Activated CD8-positive, alpha-beta T cell treated with anti-CD3 and anti-CD28 coated beads for 36 hours (primary cell): Measurements from ENCODE around the gene MAGEA9B. TPM values are rescaled to one million over a fixed set of nuclear protein-coding genes. Genes with fewer than 3 reads are reported as not detected.

Source experiments
- ATAC-seq: fragments of 200-7000 bp; cut with Tn5 transposase; one replicate; pipeline ENCODE4 v1.10.0; 2021; ENCODE audit warnings: mild to moderate bottlenecking, moderate library complexity
- CTCF ChIA-PET: fragments of 350-600 bp; sonication (Branson Sonifier 250); formaldehyde crosslinking; loops from one replicate; lab custom pipeline; 2021; ENCODE audit warnings: antibody characterized with exemption; lab: Charles Lee
- POLR2A ChIA-PET: fragments of 350-600 bp; sonication (Branson Sonifier 250); formaldehyde crosslinking; loops from one replicate; lab custom pipeline; 2021; ENCODE audit warnings: antibody characterized with exemption; lab: Charles Lee
- DNase-seq: peaks from one replicate; pipeline ENCODE4 v3.0.0-alpha.2; 2020
- H3K27ac Mint-ChIP-seq: one replicate; pipeline ENCODE4 v1.8.0; 2021; ENCODE audit warnings: mild to moderate bottlenecking, mixed read lengths
- H3K27me3 Mint-ChIP-seq: one replicate; pipeline ENCODE4 v1.8.0; 2021; ENCODE audit warnings: mixed read lengths
- H3K36me3 Mint-ChIP-seq: one replicate; pipeline ENCODE4 v1.8.0; 2021; ENCODE audit warnings: low read depth, mixed read lengths
- H3K4me1 Mint-ChIP-seq: one replicate; pipeline ENCODE4 v1.8.0; 2021; ENCODE audit warnings: low read depth, mixed read lengths
- H3K4me3 Mint-ChIP-seq: one replicate; pipeline ENCODE4 v1.8.0; 2021; ENCODE audit warnings: mild to moderate bottlenecking, moderate library complexity, mixed read lengths
- H3K9me3 Mint-ChIP-seq: one replicate; pipeline ENCODE4 v1.8.0; 2021; ENCODE audit warnings: mixed read lengths
- CTCF ChIP-seq: fragments of 200-600 bp; IDR thresholded peaks from one replicate; pipeline ENCODE4 v1.8.0; 2022; ENCODE audit warnings: antibody characterized with exemption, mild to moderate bottlenecking
- intact Hi-C: fragments of 100-400 bp; cut with micrococcal nuclease; formaldehyde crosslinking; loops from one replicate; pipeline ENCODE4 v1.10.0; 2022
- total RNA-seq, 2 experiments: library from RNA; stranded (reverse); gene quantifications; one replicate each; pipeline ENCODE4 v1.2.3, GENCODE V29; 2021

The MAGEA9B gene
- total RNA-seq, 2 experiments from 2014 or later = not detected

GRCh38 chrX:149572743-149573142, 14.5 kb downstream of the MAGEA9B start:
- intact Hi-C loops = no loop called here
- Mint-ChIP-seq H3K4me1 (peaks cover 9% of the 10 kb centered on the region), H3K4me3 (peak overlapping the region; percentile 39), H3K27me3 (peaks cover 2% of the 10 kb centered on the region), H3K9me3 (no peaks in the 10 kb centered on the region), H3K36me3 (no peaks in the 10 kb centered on the region), H3K27ac (peak overlapping the region; percentile 64)
- ATAC-seq = no peak
- DNase-seq = no peak
- no peak for TF ChIP-seq CTCF
- POLR2A ChIA-PET = no interaction called here
- CTCF ChIA-PET = no interaction called here

- POLR2A ChIA-PET = no interaction called here
- Mint-ChIP-seq H3K4me3 (no peak overlapping the region), H3K27ac (no peak overlapping the region), H3K4me1 (peaks cover 9% of the 10 kb centered on the region), H3K9me3 (no peaks in the 10 kb centered on the region), H3K36me3 (no peaks in the 10 kb centered on the region), H3K27me3 (peaks cover 2% of the 10 kb centered on the region)
- ATAC-seq (no peak), DNase-seq (no peak)
- CTCF ChIA-PET = no interaction called here
- intact Hi-C loops = no loop called here
- no peak for TF ChIP-seq CTCF
These were observed 15.5 kb downstream of the MAGEA9B start for GRCh38 chrX:149571770-149572169.

- DNase-seq = no peak
- no peaks in the 10 kb centered on the region for H3K9me3 Mint-ChIP-seq
- peaks cover 2% of the 10 kb centered on the region for H3K27me3 Mint-ChIP-seq
- H3K4me3 Mint-ChIP-seq = no peak overlapping the region
- intact Hi-C loops = no loop called here
- no peak for ATAC-seq
- H3K4me1 Mint-ChIP-seq = peaks cover 9% of the 10 kb centered on the region
- no peak overlapping the region for H3K27ac Mint-ChIP-seq
- TF ChIP-seq CTCF = no peak
- ChIA-PET POLR2A (no interaction called here), CTCF (no interaction called here)
- no peaks in the 10 kb centered on the region for H3K36me3 Mint-ChIP-seq
These were observed 16.6 kb downstream of the MAGEA9B start for GRCh38 chrX:149570668-149571067.

GRCh38 chrX:149569770-149570169, 17.5 kb downstream of the MAGEA9B start:
- H3K36me3 Mint-ChIP-seq = no peaks in the 10 kb centered on the region
- DNase-seq = no peak
- no peaks in the 10 kb centered on the region for H3K9me3 Mint-ChIP-seq
- H3K4me3 Mint-ChIP-seq = no peak overlapping the region
- POLR2A ChIA-PET = no interaction called here
- no peak for TF ChIP-seq CTCF
- ATAC-seq = no peak
- H3K27ac Mint-ChIP-seq = no peak overlapping the region
- H3K27me3 Mint-ChIP-seq = peaks cover 2% of the 10 kb centered on the region
- CTCF ChIA-PET = no interaction called here
- H3K4me1 Mint-ChIP-seq = peaks cover 9% of the 10 kb centered on the region
- intact Hi-C loops = no loop called here

GRCh38 chrX:149568701-149569296, 18.5 kb downstream of the MAGEA9B start:
- ChIA-PET POLR2A (no interaction called here), CTCF (no interaction called here)
- no peaks in the 10 kb centered on the region for H3K9me3 Mint-ChIP-seq
- H3K27me3 Mint-ChIP-seq = peaks cover 2% of the 10 kb centered on the region
- no peak for TF ChIP-seq CTCF
- H3K4me1 Mint-ChIP-seq = peaks cover 9% of the 10 kb centered on the region
- DNase-seq (no peak), ATAC-seq (no peak)
- no peak overlapping the region for H3K4me3 Mint-ChIP-seq
- no peak overlapping the region for H3K27ac Mint-ChIP-seq
- H3K36me3 Mint-ChIP-seq = no peaks in the 10 kb centered on the region
- intact Hi-C loops = no loop called here
